Colon (tissue), 2 donors: ENCODE measurements around the gene ERC1.

ENCODE experiments used
- FAIRE-seq: peaks from 2 replicates; lab custom pipeline; 2012; peaks lifted over from hg19 to GRCh38; lab: Jason Lieb, UNC
- donor health status: control.
- donor health status: control.

ERC1 gene

GRCh38 chr12:1517734-1518525 lies 526.9 kb downstream of the ERC1 start:
- FAIRE-seq, result no peak

GRCh38 chr12:1518591-1519516 lies 527.8 kb downstream of the ERC1 start:
- no peak for FAIRE-seq

- no peak for FAIRE-seq
These were observed 528.6 kb downstream of the ERC1 start for GRCh38 chr12:1519642-1520041.

GRCh38 chr12:1523046-1523445 lies 532.0 kb downstream of the ERC1 start:
- FAIRE-seq, result no peak

GRCh38 chr12:1523558-1524050 lies 532.6 kb downstream of the ERC1 start:
- FAIRE-seq, result no peak

- no peak for FAIRE-seq
These were observed 534.8 kb downstream of the ERC1 start for GRCh38 chr12:1525858-1526257.

DNA sequence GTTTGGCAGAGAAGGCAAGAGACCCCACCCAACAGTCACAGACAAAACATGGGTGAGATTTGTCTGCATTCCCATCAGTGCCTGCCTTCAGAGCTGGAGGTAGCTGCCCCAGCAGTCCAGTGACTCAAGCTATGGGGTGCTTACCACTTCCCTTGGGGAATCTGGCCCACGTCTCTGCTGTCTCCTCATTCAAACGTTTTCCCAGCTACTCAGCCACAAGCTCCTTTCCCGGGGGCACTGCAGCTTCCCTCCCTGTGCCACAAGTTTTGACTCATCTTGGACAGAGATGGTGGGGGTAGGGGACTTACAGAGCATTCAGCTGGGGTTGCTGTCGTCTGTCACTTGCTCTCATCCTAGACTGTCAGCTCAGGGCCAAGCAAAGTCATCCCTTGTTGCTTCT lies 536.8 kb downstream of the ERC1 start:
- no peak for FAIRE-seq

GRCh38 chr12:1528791-1529190 lies 537.8 kb downstream of the ERC1 start:
- no peak for FAIRE-seq

DNA sequence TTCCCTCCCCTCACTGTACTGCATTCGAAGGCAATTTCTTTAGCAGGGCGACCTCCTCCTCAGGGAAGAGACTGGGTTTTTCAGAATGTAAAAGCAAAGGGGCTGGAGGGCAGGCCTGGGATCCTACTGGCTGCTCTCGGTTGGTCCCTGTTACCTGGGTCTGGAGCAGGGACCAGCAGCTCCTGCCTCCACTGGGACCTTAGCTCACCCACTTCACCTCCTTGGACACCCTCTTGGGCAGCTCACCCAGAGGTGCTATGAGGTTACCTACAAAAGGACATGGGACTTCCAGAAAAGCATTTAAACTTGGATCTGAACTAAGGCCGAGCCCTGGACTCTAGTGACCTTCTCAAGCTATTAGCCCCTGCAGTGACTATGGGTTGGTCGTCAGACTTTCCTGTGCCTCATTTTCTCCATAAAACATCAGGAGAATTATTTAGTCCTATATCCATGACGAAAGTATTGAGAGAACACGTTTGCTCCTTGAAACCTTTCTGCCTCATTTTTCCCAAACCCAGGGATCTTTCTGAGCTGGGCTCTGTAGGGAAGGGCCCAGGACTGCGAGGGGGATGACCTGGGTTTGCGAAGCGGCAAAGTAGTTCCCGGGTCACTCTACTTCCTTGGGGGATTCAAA lies 538.3 kb downstream of the ERC1 start:
- FAIRE-seq, result no peak

- no peak for FAIRE-seq
These were observed 539.0 kb downstream of the ERC1 start for GRCh38 chr12:1529862-1530591.

- FAIRE-seq, result no peak
These were observed 539.6 kb downstream of the ERC1 start for GRCh38 chr12:1530592-1531152.

DNA sequence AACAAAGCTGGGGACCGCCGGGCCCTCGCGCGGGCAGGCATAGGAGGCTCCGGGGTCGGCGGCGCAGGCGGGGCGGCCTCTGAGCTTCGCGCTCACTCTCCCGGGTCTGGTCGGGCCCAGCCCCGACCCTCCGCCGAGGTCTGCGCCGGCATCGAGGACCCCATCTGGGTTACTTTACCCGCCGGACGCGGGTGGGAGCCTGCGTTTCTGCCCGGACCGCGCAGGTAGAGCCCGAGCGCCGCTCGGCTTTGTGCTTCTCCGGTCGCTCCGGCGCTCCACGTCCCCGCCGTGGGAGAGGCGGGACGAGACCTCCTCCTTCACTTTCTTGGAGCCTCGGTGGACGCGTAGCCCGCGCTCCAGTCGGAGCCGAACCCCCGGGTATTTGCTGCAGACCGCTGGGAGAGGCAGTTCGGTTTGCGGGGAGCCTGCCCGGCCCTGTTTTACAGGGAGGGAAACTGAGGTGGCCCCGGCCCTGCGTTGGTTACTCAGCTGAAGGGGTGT lies 540.2 kb downstream of the ERC1 start:
- FAIRE-seq, result no peak

DNA sequence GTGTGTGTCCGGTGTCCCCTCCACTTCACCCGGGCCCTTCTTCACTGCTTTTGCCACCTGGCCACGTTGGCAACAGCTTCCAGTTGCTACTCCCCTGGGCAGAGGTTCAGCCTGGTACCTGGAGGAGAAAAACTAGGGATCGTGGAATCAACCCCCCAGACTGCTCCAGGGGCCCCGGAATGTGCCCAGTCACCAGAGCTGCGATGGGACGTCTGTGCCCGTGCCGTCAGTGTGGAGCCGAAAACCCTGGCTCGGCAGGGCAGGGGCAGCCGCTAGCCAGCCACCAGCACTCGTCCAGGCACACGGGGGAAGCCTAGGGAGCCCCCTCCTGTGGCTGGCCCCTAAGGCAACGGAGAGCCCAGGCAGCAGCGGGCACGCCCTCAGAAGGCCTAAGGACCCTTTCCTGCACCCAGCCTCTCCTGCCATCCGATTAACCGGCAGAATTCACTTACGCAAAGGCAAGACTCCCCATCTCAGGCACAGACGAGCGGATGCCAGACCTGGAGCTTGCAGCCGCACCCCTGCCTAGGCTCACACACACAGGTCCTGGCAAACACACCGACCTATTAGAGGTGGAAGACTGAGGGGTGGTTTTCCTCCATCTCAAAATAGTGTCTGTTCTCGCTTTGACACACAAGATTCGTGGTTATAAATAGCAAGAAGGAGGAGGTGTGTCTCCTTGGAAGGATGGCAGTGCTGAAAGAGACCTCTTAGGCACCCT lies 540.8 kb downstream of the ERC1 start:
- no peak for FAIRE-seq

GRCh38 chr12:1532375-1533165 lies 541.5 kb downstream of the ERC1 start:
- FAIRE-seq, result no peak

- no peak for FAIRE-seq
These were observed 542.2 kb downstream of the ERC1 start for GRCh38 chr12:1533205-1533601.

DNA sequence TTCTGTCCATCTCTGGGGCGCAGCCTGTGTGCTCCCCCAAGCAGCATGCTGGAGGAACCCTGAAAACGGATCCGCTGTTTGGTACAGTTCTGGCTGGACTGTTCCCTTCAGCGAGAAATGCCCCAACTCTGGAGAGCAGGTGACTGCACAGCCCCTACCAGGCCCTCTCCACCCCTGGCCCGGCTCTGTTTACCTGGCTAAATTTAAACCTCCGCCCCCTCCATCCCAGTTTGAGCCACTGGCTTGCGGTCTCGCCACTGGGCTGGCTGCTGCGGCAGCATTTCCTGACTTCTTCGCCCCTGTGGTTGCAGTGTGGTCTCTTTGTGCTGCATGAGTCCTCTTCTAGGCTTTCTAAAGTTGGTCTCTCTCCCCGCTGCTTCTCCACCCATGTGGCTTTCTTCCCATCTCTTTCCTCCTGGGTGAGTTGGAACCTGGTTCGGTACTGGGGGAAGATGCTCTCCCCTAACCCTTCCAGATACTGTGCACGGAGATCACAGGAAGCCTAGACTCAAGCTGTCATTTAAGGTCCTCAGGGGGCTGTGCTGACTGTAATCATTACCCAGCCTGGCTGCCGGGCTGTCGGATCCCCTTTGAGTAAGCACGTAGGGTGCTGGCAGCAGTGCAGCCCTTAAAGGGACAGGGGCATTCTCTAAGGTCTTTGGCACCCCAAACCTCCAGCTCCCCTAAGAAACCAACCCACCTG lies 542.7 kb downstream of the ERC1 start:
- FAIRE-seq, result no peak

GRCh38 chr12:1534748-1535147 lies 543.7 kb downstream of the ERC1 start:
- no peak for FAIRE-seq

DNA sequence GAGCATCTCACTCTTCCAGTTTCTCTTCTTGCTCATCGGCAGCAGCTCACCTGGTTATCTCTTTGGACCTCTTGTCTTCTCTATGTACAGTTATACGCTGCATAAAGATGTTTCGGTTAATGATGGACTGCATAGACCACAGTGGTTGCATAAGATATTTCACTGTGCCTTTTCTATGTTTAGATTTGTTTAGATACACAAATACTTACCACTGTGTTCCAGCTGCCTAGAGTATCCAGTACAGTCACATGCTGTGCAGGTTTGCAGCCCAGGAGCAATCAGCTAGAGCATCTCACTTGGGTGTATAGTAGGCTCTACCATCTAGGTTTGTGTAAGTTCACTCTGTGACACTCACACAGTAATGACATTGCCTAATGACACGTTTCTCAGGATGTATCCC lies 545.8 kb downstream of the ERC1 start:
- FAIRE-seq, result no peak

GRCh38 chr12:1539135-1539534 lies 548.1 kb downstream of the ERC1 start:
- FAIRE-seq, result no peak
